Activated CD8-positive, alpha-beta T cell treated with anti-CD3 and anti-CD28 coated beads for 36 hours (primary cell): Measurements from ENCODE around the gene SEMA7A. TPM values are rescaled to one million over a fixed set of nuclear protein-coding genes. Genes with fewer than 3 reads are reported as not detected.

Source experiments
- ATAC-seq: fragments of 200-7000 bp; cut with Tn5 transposase; one replicate; pipeline ENCODE4 v1.10.0; 2021; ENCODE audit warnings: mild to moderate bottlenecking, moderate library complexity
- CTCF ChIA-PET: fragments of 350-600 bp; sonication (Branson Sonifier 250); formaldehyde crosslinking; loops from one replicate; lab custom pipeline; 2021; ENCODE audit warnings: antibody characterized with exemption; lab: Charles Lee
- POLR2A ChIA-PET: fragments of 350-600 bp; sonication (Branson Sonifier 250); formaldehyde crosslinking; loops from one replicate; lab custom pipeline; 2021; ENCODE audit warnings: antibody characterized with exemption; lab: Charles Lee
- DNase-seq: peaks from one replicate; pipeline ENCODE4 v3.0.0-alpha.2; 2020
- H3K27ac Mint-ChIP-seq: one replicate; pipeline ENCODE4 v1.8.0; 2021; ENCODE audit warnings: mild to moderate bottlenecking, mixed read lengths
- H3K27me3 Mint-ChIP-seq: one replicate; pipeline ENCODE4 v1.8.0; 2021; ENCODE audit warnings: mixed read lengths
- H3K36me3 Mint-ChIP-seq: one replicate; pipeline ENCODE4 v1.8.0; 2021; ENCODE audit warnings: low read depth, mixed read lengths
- H3K4me1 Mint-ChIP-seq: one replicate; pipeline ENCODE4 v1.8.0; 2021; ENCODE audit warnings: low read depth, mixed read lengths
- H3K4me3 Mint-ChIP-seq: one replicate; pipeline ENCODE4 v1.8.0; 2021; ENCODE audit warnings: mild to moderate bottlenecking, moderate library complexity, mixed read lengths
- H3K9me3 Mint-ChIP-seq: one replicate; pipeline ENCODE4 v1.8.0; 2021; ENCODE audit warnings: mixed read lengths
- CTCF ChIP-seq: fragments of 200-600 bp; IDR thresholded peaks from one replicate; pipeline ENCODE4 v1.8.0; 2022; ENCODE audit warnings: antibody characterized with exemption, mild to moderate bottlenecking
- intact Hi-C: fragments of 100-400 bp; cut with micrococcal nuclease; formaldehyde crosslinking; loops from one replicate; pipeline ENCODE4 v1.10.0; 2022
- total RNA-seq, 2 experiments: library from RNA; stranded (reverse); gene quantifications; one replicate each; pipeline ENCODE4 v1.2.3, GENCODE V29; 2021

The SEMA7A gene
- total RNA-seq, 2 experiments from 2014 or later, result 62.4 TPM

GRCh38 chr15:74428442-74428787 lies 5.3 kb downstream of the SEMA7A start:
- TF ChIP-seq CTCF, result no peak
- Mint-ChIP-seq H3K9me3 (no peaks in the 10 kb centered on the region), H3K27ac (peak overlapping the region; percentile 81), H3K27me3 (no peaks in the 10 kb centered on the region), H3K4me1 (peaks cover 83% of the 10 kb centered on the region), H3K36me3 (peaks cover 67% of the 10 kb centered on the region), H3K4me3 (peak overlapping the region; percentile 42)
- no peak for DNase-seq
- ChIA-PET POLR2A (interaction anchor here (1.3 to 7.3 kb wide), 2 partner anchors 26 to 32 kb away, joined by 3 to 56 read pairs; partner anchors contain the start of gene UBL7), CTCF (interaction anchor here (1.2 to 38.4 kb wide), 3 partner anchors 16 to 49 kb away, joined by 3 to 840 read pairs (median 4); no protein-coding TSS in a partner anchor)
- intact Hi-C loops, result no loop called here
- ATAC-seq, result no peak

- intact Hi-C loops, result no loop called here
- CTCF ChIA-PET, result interaction anchor here (0.9 to 38.4 kb wide), 4 partner anchors 10 to 49 kb away, joined by 3 to 840 read pairs (median 4); no protein-coding TSS in a partner anchor
Observed at GRCh38 chr15:74427607-74428441, 5.9 kb downstream of the SEMA7A start.

GRCh38 chr15:74426404-74427281 lies 7.1 kb downstream of the SEMA7A start:
- intact Hi-C loops, result no loop called here
- TF ChIP-seq CTCF, result no peak
- Mint-ChIP-seq H3K27me3 (no peaks in the 10 kb centered on the region), H3K27ac (peak overlapping the region; percentile 59), H3K9me3 (no peaks in the 10 kb centered on the region), H3K36me3 (peaks cover 55% of the 10 kb centered on the region), H3K4me1 (peaks cover 86% of the 10 kb centered on the region), H3K4me3 (no peak overlapping the region)
- ATAC-seq (no peak), DNase-seq (no peak)
- ChIA-PET POLR2A (interaction anchor here (0.7 kb wide), 1 partner anchor 8 kb away, joined by 3 read pairs; no protein-coding TSS in a partner anchor), CTCF (interaction anchor here (0.9 to 38.4 kb wide), 4 partner anchors 12 to 48 kb away, joined by 3 to 840 read pairs (median 4); no protein-coding TSS in a partner anchor)

More at GRCh38 chr15:74427607-74428441, 5.9 kb downstream of the SEMA7A start:
- H3K27me3 Mint-ChIP-seq, result no peaks in the 10 kb centered on the region
- H3K4me3 Mint-ChIP-seq, result no peak overlapping the region
- ATAC-seq (no peak), DNase-seq (no peak)
- H3K9me3 Mint-ChIP-seq, result no peaks in the 10 kb centered on the region
- H3K27ac Mint-ChIP-seq, result peak overlapping the region; percentile 81
- POLR2A ChIA-PET, result interaction anchor here (0.8 to 7.3 kb wide), 2 partner anchors 26 to 114 kb away, joined by 3 to 56 read pairs; no protein-coding TSS in a partner anchor
- H3K4me1 Mint-ChIP-seq, result peaks cover 85% of the 10 kb centered on the region
- H3K36me3 Mint-ChIP-seq, result peaks cover 66% of the 10 kb centered on the region
- TF ChIP-seq CTCF, result no peak

GRCh38 chr15:74425630-74426029 lies 8.1 kb downstream of the SEMA7A start:
- Mint-ChIP-seq H3K9me3 (no peaks in the 10 kb centered on the region), H3K4me3 (no peak overlapping the region), H3K27ac (peak overlapping the region; percentile 14), H3K36me3 (peaks cover 46% of the 10 kb centered on the region), H3K4me1 (peaks cover 86% of the 10 kb centered on the region), H3K27me3 (no peaks in the 10 kb centered on the region)
- ChIA-PET CTCF (interaction anchor here (1.3 to 38.4 kb wide), 2 partner anchors 47 to 343 kb away, joined by 3 to 840 read pairs; no protein-coding TSS in a partner anchor), POLR2A (interaction anchor here (1.1 kb wide), 1 partner anchor 23 kb away, joined by 3 read pairs; no protein-coding TSS in a partner anchor)
- no peak for ATAC-seq
- TF ChIP-seq CTCF, result no peak
- no peak for DNase-seq
- intact Hi-C loops, result no loop called here
